Activated gamma-delta T cell treated with anti-CD3 and anti-CD28 coated beads, Interleukin-2, amount 50 U/mL, for 16 hours (primary cell): Measurements from ENCODE around the gene GLT6D1.
"Not testable (repeated sequence)": the region's sequence is repeated elsewhere in the genome, so short reads cannot be mapped to it uniquely, and the experiment has no call there.

Source experiments
- DNase-seq: peaks from one replicate; pipeline ENCODE4 v3.0.0-alpha.2; 2020; ENCODE audit warnings: low read depth

Gene GLT6D1

GRCh38 chr9:135664801-135665794 is 25.8 kb upstream of the GLT6D1 start:
- no peak for DNase-seq

- DNase-seq: no peak
Measured at GRCh38 chr9:135664266-135664665, 24.9 kb upstream of the GLT6D1 start.

- DNase-seq: no peak
Measured at GRCh38 chr9:135663857-135664256, 24.5 kb upstream of the GLT6D1 start.

- DNase-seq: no peak
Measured at GRCh38 chr9:135663451-135663770, 24.1 kb upstream of the GLT6D1 start.

GRCh38 chr9:135662758-135663450 is 23.6 kb upstream of the GLT6D1 start, which contains the start of gene LCN9:
Gene LCN9, plus strand, starts transcription at chr9:135663309. Its CDS starts 13 bp downstream, at chr9:135663322.
- no peak for DNase-seq

GRCh38 chr9:135661816-135662560 is 22.6 kb upstream of the GLT6D1 start:
- DNase-seq: no peak

GRCh38 chr9:135660407-135660806 is 21.1 kb upstream of the GLT6D1 start:
- no peak for DNase-seq

- DNase-seq: no peak
Measured at GRCh38 chr9:135659252-135659651, 19.9 kb upstream of the GLT6D1 start.

GRCh38 chr9:135657416-135657815 is 18.1 kb upstream of the GLT6D1 start:
- no peak for DNase-seq

- no peak for DNase-seq
Measured at GRCh38 chr9:135655317-135655716, 16.0 kb upstream of the GLT6D1 start.

- DNase-seq: no peak
Measured at GRCh38 chr9:135650408-135650807, 11.1 kb upstream of the GLT6D1 start.

GRCh38 chr9:135649508-135649907 is 10.2 kb upstream of the GLT6D1 start:
- no peak for DNase-seq

- no peak for DNase-seq
Measured at GRCh38 chr9:135648494-135649410, 9.4 kb upstream of the GLT6D1 start.

- DNase-seq: no peak
Measured at GRCh38 chr9:135647884-135648283, 8.5 kb upstream of the GLT6D1 start.

- no peak for DNase-seq
Measured at GRCh38 chr9:135644631-135645218, 5.4 kb upstream of the GLT6D1 start.

- no peak for DNase-seq
Measured at GRCh38 chr9:135641745-135642144, 2.4 kb upstream of the GLT6D1 start.

- DNase-seq: no peak
Measured at GRCh38 chr9:135641047-135641446, 1.7 kb upstream of the GLT6D1 start.

- not testable (repeated sequence) for DNase-seq
Measured at GRCh38 chr9:135636930-135637530, 2.3 kb downstream of the GLT6D1 start.

GRCh38 chr9:135632841-135633240 is 6.5 kb downstream of the GLT6D1 start:
- DNase-seq: no peak

GRCh38 chr9:135624282-135624681 is 15.1 kb downstream of the GLT6D1 start:
- no peak for DNase-seq
